WTC11 (cell line): ENCODE results near the gene CFL1. TPM values are rescaled to one million over a fixed set of nuclear protein-coding genes. Genes with fewer than 3 reads are reported as not detected.

Source experiments
- ATF3 ChIP-seq: sonication (generic); formaldehyde crosslinking; conservative IDR thresholded peaks from 2 replicates; pipeline ENCODE4 v1.8.1; 2022; ENCODE audit warnings: mild to moderate bottlenecking, missing genetic modification reagents
- ATF6 ChIP-seq: sonication (generic); formaldehyde crosslinking; IDR thresholded peaks from 2 replicates; pipeline ENCODE4 v1.8.1; 2023; ENCODE audit warnings: mild to moderate bottlenecking, missing genetic modification reagents
- CBFB ChIP-seq: sonication (generic); formaldehyde crosslinking; IDR thresholded peaks from 2 replicates; pipeline ENCODE4 v1.8.1; 2022; ENCODE audit warnings: mild to moderate bottlenecking, low read depth, missing genetic modification reagents
- CREM ChIP-seq: sonication (generic); formaldehyde crosslinking; IDR thresholded peaks from 2 replicates; pipeline ENCODE4 v1.8.1; 2022; ENCODE audit warnings: mild to moderate bottlenecking, missing genetic modification reagents, moderate library complexity
- EMX1 ChIP-seq: fragments of 250-450 bp; sonication (Bioruptor Pico); IDR thresholded peaks from 2 replicates; pipeline ENCODE4 v1.8.0; 2021; ENCODE audit warnings: mild to moderate bottlenecking
- FOXJ3 ChIP-seq: sonication (generic); formaldehyde crosslinking; IDR thresholded peaks from 2 replicates; pipeline ENCODE4 v1.9.0; 2021; ENCODE audit warnings: missing genetic modification reagents, mild to moderate bottlenecking, borderline replicate concordance
- GRHL2 ChIP-seq: fragments of 250-450 bp; sonication (Bioruptor Pico); IDR thresholded peaks from 2 replicates; pipeline ENCODE4 v1.8.0; 2022; ENCODE audit warnings: mild to moderate bottlenecking, moderate library complexity; ENCODE audit not compliant: insufficient replicate concordance, severe bottlenecking
- GTF2I ChIP-seq: fragments of 250-450 bp; sonication (Bioruptor Pico); conservative IDR thresholded peaks from 2 replicates; pipeline ENCODE4 v1.4.0; 2021; ENCODE audit warnings: mild to moderate bottlenecking
- HMGA2 ChIP-seq: fragments of 250-450 bp; sonication (Bioruptor Pico); IDR thresholded peaks from 2 replicates; pipeline ENCODE4 v1.4.0; 2021; ENCODE audit warnings: mild to moderate bottlenecking, moderate library complexity
- KAT7 ChIP-seq: sonication (generic); formaldehyde crosslinking; IDR thresholded peaks from 2 replicates; pipeline ENCODE4 v1.8.1; 2023; ENCODE audit warnings: missing genetic modification reagents, mild to moderate bottlenecking, borderline replicate concordance
- MAX ChIP-seq: sonication (generic); formaldehyde crosslinking; IDR thresholded peaks from 2 replicates; pipeline ENCODE4 v1.8.0; 2022; ENCODE audit warnings: mild to moderate bottlenecking, missing genetic modification reagents
- MXD4 ChIP-seq: fragments of 250-450 bp; sonication (Bioruptor Pico); IDR thresholded peaks from 2 replicates; pipeline ENCODE4 v1.8.0; 2021; ENCODE audit warnings: mild to moderate bottlenecking, moderate library complexity, borderline replicate concordance
- NFYB ChIP-seq: sonication (generic); formaldehyde crosslinking; conservative IDR thresholded peaks from 2 replicates; pipeline ENCODE4 v1.8.0; 2022; ENCODE audit warnings: low read depth, missing genetic modification reagents
- NR1H2 ChIP-seq: sonication (generic); formaldehyde crosslinking; IDR thresholded peaks from 2 replicates; pipeline ENCODE4 v1.9.0; 2021; ENCODE audit warnings: mild to moderate bottlenecking, moderate library complexity, missing genetic modification reagents
- NR3C1 ChIP-seq: sonication (generic); formaldehyde crosslinking; conservative IDR thresholded peaks from 2 replicates; pipeline ENCODE4 v1.8.1; 2023; ENCODE audit warnings: low read depth, mild to moderate bottlenecking, missing genetic modification reagents
- TEAD4 ChIP-seq: sonication (generic); formaldehyde crosslinking; IDR thresholded peaks from 2 replicates; pipeline ENCODE4 v1.8.0; 2022; ENCODE audit warnings: mild to moderate bottlenecking, missing genetic modification reagents
- ZNF121 ChIP-seq: sonication (generic); formaldehyde crosslinking; IDR thresholded peaks from 2 replicates; pipeline ENCODE4 v1.8.0; 2023; ENCODE audit warnings: missing genetic modification reagents
- ZNF138 ChIP-seq: sonication (generic); formaldehyde crosslinking; conservative IDR thresholded peaks from 2 replicates; pipeline ENCODE4 v1.8.1; 2022; ENCODE audit warnings: mild to moderate bottlenecking, moderate library complexity, missing genetic modification reagents
- ZNF512 ChIP-seq: sonication (generic); formaldehyde crosslinking; IDR thresholded peaks from 2 replicates; pipeline ENCODE4 v1.8.1; 2022; ENCODE audit warnings: missing genetic modification reagents, borderline replicate concordance
- total RNA-seq: library from RNA; stranded (reverse); gene quantifications from 3 replicates; pipeline ENCODE4 v1.2.3, GENCODE V29; 2021
- TF ChIP-seq, protein P1 (sequence below): sonication (generic); formaldehyde crosslinking; IDR thresholded peaks from 2 replicates; pipeline ENCODE4 v1.8.1; 2022; ENCODE audit warnings: low read depth, mild to moderate bottlenecking, moderate library complexity, missing genetic modification reagents, borderline replicate concordance
- TF ChIP-seq, protein P2 (sequence below): sonication (generic); formaldehyde crosslinking; IDR thresholded peaks from 2 replicates; pipeline ENCODE4 v1.8.1; 2023; ENCODE audit warnings: mild to moderate bottlenecking, moderate library complexity, missing genetic modification reagents
- TF ChIP-seq, protein P3 (sequence below): sonication (generic); formaldehyde crosslinking; IDR thresholded peaks from 2 replicates; pipeline ENCODE4 v1.8.0; 2022; ENCODE audit warnings: mild to moderate bottlenecking, missing genetic modification reagents
- TF ChIP-seq, protein P4 (sequence below): sonication (generic); formaldehyde crosslinking; IDR thresholded peaks from 2 replicates; pipeline ENCODE4 v1.8.0; 2022; ENCODE audit warnings: missing genetic modification reagents

CFL1 gene
- total RNA-seq, 1 experiment from 2014 or later = 1,073 TPM

GRCh38 chr11:65890324-65891218 lies 32.6 kb upstream of the CFL1 start, which contains the start of gene CCDC85B (continued):
- TF ChIP-seq, protein P1, sequence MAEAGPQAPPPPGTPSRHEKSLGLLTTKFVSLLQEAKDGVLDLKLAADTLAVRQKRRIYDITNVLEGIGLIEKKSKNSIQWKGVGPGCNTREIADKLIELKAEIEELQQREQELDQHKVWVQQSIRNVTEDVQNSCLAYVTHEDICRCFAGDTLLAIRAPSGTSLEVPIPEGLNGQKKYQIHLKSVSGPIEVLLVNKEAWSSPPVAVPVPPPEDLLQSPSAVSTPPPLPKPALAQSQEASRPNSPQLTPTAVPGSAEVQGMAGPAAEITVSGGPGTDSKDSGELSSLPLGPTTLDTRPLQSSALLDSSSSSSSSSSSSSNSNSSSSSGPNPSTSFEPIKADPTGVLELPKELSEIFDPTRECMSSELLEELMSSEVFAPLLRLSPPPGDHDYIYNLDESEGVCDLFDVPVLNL (CRISPR knock-in tag) = no peak
- no peak for TF ChIP-seq ATF3 (CRISPR knock-in tag)
- TF ChIP-seq ZNF512 (CRISPR knock-in tag) = no peak
- no peak for TF ChIP-seq TEAD4 (CRISPR knock-in tag)
- peak; percentile 88; the same call in 1 of the 2 replicates for TF ChIP-seq CBFB (CRISPR knock-in tag)
- TF ChIP-seq NR3C1 (CRISPR knock-in tag) = 0 out of 2 replicates have a peak, but pooled peaks have one; percentile 55
- no peak for TF ChIP-seq NR1H2 (CRISPR knock-in tag)
- TF ChIP-seq FOXJ3 (CRISPR knock-in tag) = no peak
- TF ChIP-seq ZNF121 (CRISPR knock-in tag) = no peak
- peak; percentile 80; the same call in 1 of the 2 replicates for TF ChIP-seq CREM (CRISPR knock-in tag)
- TF ChIP-seq, protein P2, sequence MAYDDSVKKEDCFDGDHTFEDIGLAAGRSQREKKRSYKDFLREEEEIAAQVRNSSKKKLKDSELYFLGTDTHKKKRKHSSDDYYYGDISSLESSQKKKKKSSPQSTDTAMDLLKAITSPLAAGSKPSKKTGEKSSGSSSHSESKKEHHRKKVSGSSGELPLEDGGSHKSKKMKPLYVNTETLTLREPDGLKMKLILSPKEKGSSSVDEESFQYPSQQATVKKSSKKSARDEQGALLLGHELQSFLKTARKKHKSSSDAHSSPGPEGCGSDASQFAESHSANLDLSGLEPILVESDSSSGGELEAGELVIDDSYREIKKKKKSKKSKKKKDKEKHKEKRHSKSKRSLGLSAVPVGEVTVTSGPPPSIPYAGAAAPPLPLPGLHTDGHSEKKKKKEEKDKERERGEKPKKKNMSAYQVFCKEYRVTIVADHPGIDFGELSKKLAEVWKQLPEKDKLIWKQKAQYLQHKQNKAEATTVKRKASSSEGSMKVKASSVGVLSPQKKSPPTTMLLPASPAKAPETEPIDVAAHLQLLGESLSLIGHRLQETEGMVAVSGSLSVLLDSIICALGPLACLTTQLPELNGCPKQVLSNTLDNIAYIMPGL (CRISPR knock-in tag) = peak; percentile 23; the same call in 1 of the 2 replicates
- TF ChIP-seq ATF6 = no peak
- peak; percentile 93; the same call in 1 of the 2 replicates for TF ChIP-seq MAX (CRISPR knock-in tag)
- peak; percentile 91; the same call in 1 of the 2 replicates for TF ChIP-seq ZNF138
- no peak for TF ChIP-seq EMX1
- no peak for TF ChIP-seq GRHL2 (CRISPR knock-in tag)
- TF ChIP-seq, protein P3, sequence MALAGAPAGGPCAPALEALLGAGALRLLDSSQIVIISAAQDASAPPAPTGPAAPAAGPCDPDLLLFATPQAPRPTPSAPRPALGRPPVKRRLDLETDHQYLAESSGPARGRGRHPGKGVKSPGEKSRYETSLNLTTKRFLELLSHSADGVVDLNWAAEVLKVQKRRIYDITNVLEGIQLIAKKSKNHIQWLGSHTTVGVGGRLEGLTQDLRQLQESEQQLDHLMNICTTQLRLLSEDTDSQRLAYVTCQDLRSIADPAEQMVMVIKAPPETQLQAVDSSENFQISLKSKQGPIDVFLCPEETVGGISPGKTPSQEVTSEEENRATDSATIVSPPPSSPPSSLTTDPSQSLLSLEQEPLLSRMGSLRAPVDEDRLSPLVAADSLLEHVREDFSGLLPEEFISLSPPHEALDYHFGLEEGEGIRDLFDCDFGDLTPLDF (CRISPR knock-in tag) = no peak
- peak; percentile 43; the same call in 1 of the 2 replicates for TF ChIP-seq NFYB (CRISPR knock-in tag)
- TF ChIP-seq MXD4 (CRISPR knock-in tag) = no peak
- no peak for TF ChIP-seq HMGA2 (CRISPR knock-in tag)
- TF ChIP-seq, protein P4, sequence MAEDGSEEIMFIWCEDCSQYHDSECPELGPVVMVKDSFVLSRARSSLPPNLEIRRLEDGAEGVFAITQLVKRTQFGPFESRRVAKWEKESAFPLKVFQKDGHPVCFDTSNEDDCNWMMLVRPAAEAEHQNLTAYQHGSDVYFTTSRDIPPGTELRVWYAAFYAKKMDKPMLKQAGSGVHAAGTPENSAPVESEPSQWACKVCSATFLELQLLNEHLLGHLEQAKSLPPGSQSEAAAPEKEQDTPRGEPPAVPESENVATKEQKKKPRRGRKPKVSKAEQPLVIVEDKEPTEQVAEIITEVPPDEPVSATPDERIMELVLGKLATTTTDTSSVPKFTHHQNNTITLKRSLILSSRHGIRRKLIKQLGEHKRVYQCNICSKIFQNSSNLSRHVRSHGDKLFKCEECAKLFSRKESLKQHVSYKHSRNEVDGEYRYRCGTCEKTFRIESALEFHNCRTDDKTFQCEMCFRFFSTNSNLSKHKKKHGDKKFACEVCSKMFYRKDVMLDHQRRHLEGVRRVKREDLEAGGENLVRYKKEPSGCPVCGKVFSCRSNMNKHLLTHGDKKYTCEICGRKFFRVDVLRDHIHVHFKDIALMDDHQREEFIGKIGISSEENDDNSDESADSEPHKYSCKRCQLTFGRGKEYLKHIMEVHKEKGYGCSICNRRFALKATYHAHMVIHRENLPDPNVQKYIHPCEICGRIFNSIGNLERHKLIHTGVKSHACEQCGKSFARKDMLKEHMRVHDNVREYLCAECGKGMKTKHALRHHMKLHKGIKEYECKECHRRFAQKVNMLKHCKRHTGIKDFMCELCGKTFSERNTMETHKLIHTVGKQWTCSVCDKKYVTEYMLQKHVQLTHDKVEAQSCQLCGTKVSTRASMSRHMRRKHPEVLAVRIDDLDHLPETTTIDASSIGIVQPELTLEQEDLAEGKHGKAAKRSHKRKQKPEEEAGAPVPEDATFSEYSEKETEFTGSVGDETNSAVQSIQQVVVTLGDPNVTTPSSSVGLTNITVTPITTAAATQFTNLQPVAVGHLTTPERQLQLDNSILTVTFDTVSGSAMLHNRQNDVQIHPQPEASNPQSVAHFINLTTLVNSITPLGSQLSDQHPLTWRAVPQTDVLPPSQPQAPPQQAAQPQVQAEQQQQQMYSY = no peak
- peak; percentile 93; the same call in 1 of the 2 replicates for TF ChIP-seq KAT7 (CRISPR knock-in tag)
- no peak for TF ChIP-seq GTF2I (CRISPR knock-in tag)
